Measurements from ENCODE around the gene DUS3L.

Gene DUS3L

GRCh38 chr19:5820785-5821184 is 29.8 kb upstream of the DUS3L start:
- no peak for TF ChIP-seq CTCF (IDR thresholded peaks at IDR 0.05; ENCODE audit: low read depth, low read length)

GRCh38 chr19:5818594-5818993 is 27.6 kb upstream of the DUS3L start:
- no peak for DNase-seq (ENCODE audit: extremely low read depth, low read depth)
- TF ChIP-seq CTCF (IDR thresholded peaks at IDR 0.05; ENCODE audit: low read depth, low read length): no peak

More at GRCh38 chr19:5820785-5821184, 29.8 kb upstream of the DUS3L start:
- DNase-seq (ENCODE audit: extremely low read depth, low read depth): no peak

GRCh38 chr19:5817218-5817617 is 26.3 kb upstream of the DUS3L start:
- no peak for DNase-seq (ENCODE audit: extremely low read depth, low read depth)
- no peak for TF ChIP-seq CTCF (IDR thresholded peaks at IDR 0.05; ENCODE audit: low read depth, low read length)

- no peak for DNase-seq (ENCODE audit: extremely low read depth, low read depth)
- no peak for TF ChIP-seq CTCF (IDR thresholded peaks at IDR 0.05; ENCODE audit: low read depth, low read length)
Measured at GRCh38 chr19:5814852-5815246, 23.9 kb upstream of the DUS3L start.

- TF ChIP-seq CTCF (IDR thresholded peaks at IDR 0.05; ENCODE audit: low read depth, low read length): no peak
Measured at GRCh38 chr19:5814123-5814851, 23.3 kb upstream of the DUS3L start.

GRCh38 chr19:5811117-5811516 is 20.2 kb upstream of the DUS3L start:
- no peak for DNase-seq (ENCODE audit: extremely low read depth, low read depth)
- TF ChIP-seq CTCF (IDR thresholded peaks at IDR 0.05; ENCODE audit: low read depth, low read length): no peak

More at GRCh38 chr19:5814123-5814851, 23.3 kb upstream of the DUS3L start:
- no peak for DNase-seq (ENCODE audit: extremely low read depth, low read depth)

- no peak for TF ChIP-seq CTCF (IDR thresholded peaks at IDR 0.05; ENCODE audit: low read depth, low read length)
- no peak for DNase-seq (ENCODE audit: extremely low read depth, low read depth)
Measured at GRCh38 chr19:5809469-5809868, 18.5 kb upstream of the DUS3L start.
